ENCODE measurements around the gene TUBB8B. TPM values are rescaled to one million over a fixed set of nuclear protein-coding genes. Genes with fewer than 3 reads are reported as not detected.
"Not testable (repeated sequence)": the region's sequence is repeated elsewhere in the genome, so short reads cannot be mapped to it uniquely, and the experiment has no call there.

The TUBB8B gene
- total RNA-seq, 1 experiment from 2014 or later, result 1.4 TPM

GRCh38 chr18:93897-94408 is 44.5 kb upstream of the TUBB8B start:
- peak overlapping the region; percentile 53 for H3K27ac Mint-ChIP-seq (ENCODE audit: unreplicated experiment)
- H3K4me3 ChIP-seq (ENCODE audit: low read depth, low read length); H3K9me3 Mint-ChIP-seq (ENCODE audit: unreplicated experiment); H3K9me3 ChIP-seq; H3K27me3 ChIP-seq (replicated peaks; ENCODE audit: control insufficient read depth, insufficient read depth, low read length); BruUV-seq (replicated peaks); DNase-seq; H3K27me3 Mint-ChIP-seq (ENCODE audit: insufficient read depth, unreplicated experiment); POLR2A ChIA-PET; CTCF ChIA-PET; intact Hi-C loops (cut with micrococcal nuclease; ENCODE audit: unreplicated experiment); H3K36me3 ChIP-seq (ENCODE audit: control insufficient read depth, insufficient read depth, low read length): not testable (repeated sequence)
- H3K4me1 Mint-ChIP-seq (ENCODE audit: low read depth, unreplicated experiment), result peaks cover 26% of the 10 kb centered on the region
- H3K4me1 ChIP-seq, result peaks cover 14% of the 10 kb centered on the region
- H3K36me3 Mint-ChIP-seq (ENCODE audit: insufficient read depth, unreplicated experiment), result peaks cover 14% of the 10 kb centered on the region
- H3K4me3 Mint-ChIP-seq (ENCODE audit: unreplicated experiment), result peak overlapping the region; percentile 17

GRCh38 chr18:91561-91960 is 42.1 kb upstream of the TUBB8B start:
- H3K36me3 Mint-ChIP-seq (ENCODE audit: insufficient read depth, unreplicated experiment); intact Hi-C loops (cut with micrococcal nuclease; ENCODE audit: unreplicated experiment); H3K27me3 Mint-ChIP-seq (ENCODE audit: insufficient read depth, unreplicated experiment); H3K4me3 ChIP-seq (ENCODE audit: low read depth, low read length); CTCF ChIA-PET; H3K27me3 ChIP-seq (replicated peaks; ENCODE audit: control insufficient read depth, insufficient read depth, low read length); H3K36me3 ChIP-seq (ENCODE audit: control insufficient read depth, insufficient read depth, low read length); POLR2A ChIA-PET; H3K9me3 ChIP-seq; H3K9me3 Mint-ChIP-seq (ENCODE audit: unreplicated experiment); DNase-seq; H3K4me3 Mint-ChIP-seq (ENCODE audit: unreplicated experiment); BruUV-seq (replicated peaks): not testable (repeated sequence)
- peaks cover 18% of the 10 kb centered on the region for H3K4me1 ChIP-seq
- peak overlapping the region; percentile 98 for H3K27ac Mint-ChIP-seq (ENCODE audit: unreplicated experiment)
- H3K4me1 Mint-ChIP-seq (ENCODE audit: low read depth, unreplicated experiment), result peaks cover 22% of the 10 kb centered on the region

- CTCF ChIA-PET; H3K36me3 Mint-ChIP-seq (ENCODE audit: insufficient read depth, unreplicated experiment); H3K9me3 ChIP-seq; POLR2A ChIA-PET; H3K9me3 Mint-ChIP-seq (ENCODE audit: unreplicated experiment); H3K27me3 Mint-ChIP-seq (ENCODE audit: insufficient read depth, unreplicated experiment); BruUV-seq (replicated peaks); intact Hi-C loops (cut with micrococcal nuclease; ENCODE audit: unreplicated experiment); H3K27me3 ChIP-seq (replicated peaks; ENCODE audit: control insufficient read depth, insufficient read depth, low read length); H3K4me3 ChIP-seq (ENCODE audit: low read depth, low read length); H3K36me3 ChIP-seq (ENCODE audit: control insufficient read depth, insufficient read depth, low read length): not testable (repeated sequence)
- DNase-seq, result peak; percentile 83 to 92
- peaks cover 22% of the 10 kb centered on the region for H3K4me1 Mint-ChIP-seq (ENCODE audit: low read depth, unreplicated experiment)
- peak overlapping the region; percentile 98 for H3K27ac Mint-ChIP-seq (ENCODE audit: unreplicated experiment)
- peak overlapping the region; percentile 63 for H3K4me3 Mint-ChIP-seq (ENCODE audit: unreplicated experiment)
- H3K4me1 ChIP-seq, result peaks cover 18% of the 10 kb centered on the region
These were observed 41.2 kb upstream of the TUBB8B start for GRCh38 chr18:90396-91193.

- DNase-seq, result peak; percentile 49 to 77
- peaks cover 22% of the 10 kb centered on the region for H3K4me1 Mint-ChIP-seq (ENCODE audit: low read depth, unreplicated experiment)
- H3K9me3 Mint-ChIP-seq (ENCODE audit: unreplicated experiment); H3K4me3 ChIP-seq (ENCODE audit: low read depth, low read length); H3K4me3 Mint-ChIP-seq (ENCODE audit: unreplicated experiment); POLR2A ChIA-PET; H3K36me3 ChIP-seq (ENCODE audit: control insufficient read depth, insufficient read depth, low read length); H3K36me3 Mint-ChIP-seq (ENCODE audit: insufficient read depth, unreplicated experiment); CTCF ChIA-PET; H3K9me3 ChIP-seq; H3K27me3 Mint-ChIP-seq (ENCODE audit: insufficient read depth, unreplicated experiment); BruUV-seq (replicated peaks); H3K27me3 ChIP-seq (replicated peaks; ENCODE audit: control insufficient read depth, insufficient read depth, low read length); intact Hi-C loops (cut with micrococcal nuclease; ENCODE audit: unreplicated experiment): not testable (repeated sequence)
- peak overlapping the region; percentile 90 for H3K27ac Mint-ChIP-seq (ENCODE audit: unreplicated experiment)
- H3K4me1 ChIP-seq, result peaks cover 18% of the 10 kb centered on the region
These were observed 39.7 kb upstream of the TUBB8B start for GRCh38 chr18:89124-89523.

- H3K36me3 Mint-ChIP-seq (ENCODE audit: insufficient read depth, unreplicated experiment); DNase-seq; H3K4me1 ChIP-seq; CTCF ChIA-PET; BruUV-seq (replicated peaks); H3K27ac Mint-ChIP-seq (ENCODE audit: unreplicated experiment); H3K9me3 ChIP-seq; H3K27me3 Mint-ChIP-seq (ENCODE audit: insufficient read depth, unreplicated experiment); POLR2A ChIA-PET; intact Hi-C loops (cut with micrococcal nuclease; ENCODE audit: unreplicated experiment); H3K27me3 ChIP-seq (replicated peaks; ENCODE audit: control insufficient read depth, insufficient read depth, low read length); H3K4me3 ChIP-seq (ENCODE audit: low read depth, low read length); H3K4me3 Mint-ChIP-seq (ENCODE audit: unreplicated experiment); H3K36me3 ChIP-seq (ENCODE audit: control insufficient read depth, insufficient read depth, low read length); H3K9me3 Mint-ChIP-seq (ENCODE audit: unreplicated experiment): not testable (repeated sequence)
- peaks cover 14% of the 10 kb centered on the region for H3K4me1 Mint-ChIP-seq (ENCODE audit: low read depth, unreplicated experiment)
These were observed 35.4 kb upstream of the TUBB8B start for GRCh38 chr18:84801-85200.

GRCh38 chr18:82626-83209 is 33.3 kb upstream of the TUBB8B start:
- H3K9me3 ChIP-seq; H3K27me3 Mint-ChIP-seq (ENCODE audit: insufficient read depth, unreplicated experiment); intact Hi-C loops (cut with micrococcal nuclease; ENCODE audit: unreplicated experiment); DNase-seq; CTCF ChIA-PET; H3K9me3 Mint-ChIP-seq (ENCODE audit: unreplicated experiment); H3K4me1 ChIP-seq; POLR2A ChIA-PET; H3K4me3 ChIP-seq (ENCODE audit: low read depth, low read length); BruUV-seq (replicated peaks); H3K27me3 ChIP-seq (replicated peaks; ENCODE audit: control insufficient read depth, insufficient read depth, low read length); H3K36me3 Mint-ChIP-seq (ENCODE audit: insufficient read depth, unreplicated experiment); H3K36me3 ChIP-seq (ENCODE audit: control insufficient read depth, insufficient read depth, low read length); H3K4me1 Mint-ChIP-seq (ENCODE audit: low read depth, unreplicated experiment); H3K4me3 Mint-ChIP-seq (ENCODE audit: unreplicated experiment); H3K27ac Mint-ChIP-seq (ENCODE audit: unreplicated experiment): not testable (repeated sequence)

GRCh38 chr18:80881-81280 is 31.5 kb upstream of the TUBB8B start:
- DNase-seq; H3K27me3 Mint-ChIP-seq (ENCODE audit: insufficient read depth, unreplicated experiment); H3K4me1 ChIP-seq; H3K9me3 ChIP-seq; H3K4me3 ChIP-seq (ENCODE audit: low read depth, low read length); BruUV-seq (replicated peaks); H3K36me3 Mint-ChIP-seq (ENCODE audit: insufficient read depth, unreplicated experiment); H3K4me3 Mint-ChIP-seq (ENCODE audit: unreplicated experiment); H3K36me3 ChIP-seq (ENCODE audit: control insufficient read depth, insufficient read depth, low read length); H3K9me3 Mint-ChIP-seq (ENCODE audit: unreplicated experiment); POLR2A ChIA-PET; H3K4me1 Mint-ChIP-seq (ENCODE audit: low read depth, unreplicated experiment); intact Hi-C loops (cut with micrococcal nuclease; ENCODE audit: unreplicated experiment); CTCF ChIA-PET; H3K27me3 ChIP-seq (replicated peaks; ENCODE audit: control insufficient read depth, insufficient read depth, low read length): not testable (repeated sequence)
- peak overlapping the region; percentile 2 for H3K27ac Mint-ChIP-seq (ENCODE audit: unreplicated experiment)

Measured in Caco-2 (cell line).